Glomerular visceral epithelial cell (primary cell): ENCODE measurements around the gene EIF4EBP2.
A peak's percentile ranks its signal among the peaks of the same experiment; 100 is the strongest.

ENCODE experiments used
- DNase-seq: peaks from one replicate; pipeline ENCODE4 v3.0.0-alpha.2; 2016; ENCODE audit errors: extremely low spot score

Gene EIF4EBP2, protein sequence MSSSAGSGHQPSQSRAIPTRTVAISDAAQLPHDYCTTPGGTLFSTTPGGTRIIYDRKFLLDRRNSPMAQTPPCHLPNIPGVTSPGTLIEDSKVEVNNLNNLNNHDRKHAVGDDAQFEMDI

DNA sequence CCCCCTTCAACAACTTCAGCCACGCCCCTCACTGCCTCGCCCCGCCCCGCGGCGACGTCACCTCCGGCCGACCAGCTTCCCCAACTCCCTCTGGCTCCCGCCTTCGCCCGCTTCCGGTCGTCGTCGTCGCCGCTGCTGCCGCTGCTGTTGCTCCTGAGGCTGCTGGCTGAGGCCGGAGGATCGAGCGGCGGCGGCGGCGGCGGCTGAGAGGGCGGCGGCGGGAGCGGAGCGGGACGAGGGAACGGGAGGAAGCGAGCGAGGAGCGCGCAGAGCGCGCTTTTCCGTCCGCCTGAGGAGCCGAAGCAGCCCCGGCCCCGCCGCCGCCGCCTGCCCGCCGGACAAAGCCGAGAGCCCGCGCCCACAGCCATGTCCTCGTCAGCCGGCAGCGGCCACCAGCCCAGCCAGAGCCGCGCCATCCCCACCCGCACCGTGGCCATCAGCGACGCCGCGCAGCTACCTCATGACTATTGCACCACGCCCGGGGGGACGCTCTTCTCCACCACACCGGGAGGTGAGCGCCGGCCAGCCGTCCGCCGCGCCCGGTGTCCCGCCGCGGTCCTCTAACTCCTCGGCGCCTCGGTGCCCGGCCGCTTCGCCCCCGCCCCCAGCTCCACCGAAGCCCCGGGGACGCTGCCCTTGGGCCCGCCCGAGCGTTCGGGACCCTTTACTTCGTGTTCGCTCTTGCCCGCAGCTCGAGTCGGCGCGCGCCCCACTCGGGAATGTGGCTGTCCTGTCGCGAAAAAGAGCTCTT, at the start of gene EIF4EBP2:
TSS of gene EIF4EBP2 (plus strand) at position 110 of the 751 bp plus-strand sequence. CDS start at position 367, 257 bp downstream.
- DNase-seq = peak; percentile 97

DNA sequence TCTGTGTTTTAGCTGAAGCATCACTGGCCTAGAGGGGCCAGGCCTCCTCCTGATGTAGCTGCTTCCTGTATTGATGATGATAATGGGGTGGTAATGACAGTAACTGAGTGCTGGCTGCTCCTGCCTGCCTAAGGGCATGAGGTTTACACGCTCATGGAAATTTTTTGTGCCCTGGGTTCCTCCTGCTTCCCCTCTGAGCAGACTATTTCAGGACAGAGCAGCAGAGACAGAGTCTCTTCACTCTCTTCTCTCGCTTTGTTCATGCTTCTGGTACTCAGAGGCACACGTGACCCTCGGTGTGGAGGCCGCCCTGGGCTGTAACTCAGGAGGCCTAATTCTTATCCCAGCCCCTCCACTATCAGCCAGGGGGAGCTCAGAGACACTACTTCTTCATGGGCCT, 49.4 kb upstream of the EIF4EBP2 start:
- no peak for DNase-seq

DNA sequence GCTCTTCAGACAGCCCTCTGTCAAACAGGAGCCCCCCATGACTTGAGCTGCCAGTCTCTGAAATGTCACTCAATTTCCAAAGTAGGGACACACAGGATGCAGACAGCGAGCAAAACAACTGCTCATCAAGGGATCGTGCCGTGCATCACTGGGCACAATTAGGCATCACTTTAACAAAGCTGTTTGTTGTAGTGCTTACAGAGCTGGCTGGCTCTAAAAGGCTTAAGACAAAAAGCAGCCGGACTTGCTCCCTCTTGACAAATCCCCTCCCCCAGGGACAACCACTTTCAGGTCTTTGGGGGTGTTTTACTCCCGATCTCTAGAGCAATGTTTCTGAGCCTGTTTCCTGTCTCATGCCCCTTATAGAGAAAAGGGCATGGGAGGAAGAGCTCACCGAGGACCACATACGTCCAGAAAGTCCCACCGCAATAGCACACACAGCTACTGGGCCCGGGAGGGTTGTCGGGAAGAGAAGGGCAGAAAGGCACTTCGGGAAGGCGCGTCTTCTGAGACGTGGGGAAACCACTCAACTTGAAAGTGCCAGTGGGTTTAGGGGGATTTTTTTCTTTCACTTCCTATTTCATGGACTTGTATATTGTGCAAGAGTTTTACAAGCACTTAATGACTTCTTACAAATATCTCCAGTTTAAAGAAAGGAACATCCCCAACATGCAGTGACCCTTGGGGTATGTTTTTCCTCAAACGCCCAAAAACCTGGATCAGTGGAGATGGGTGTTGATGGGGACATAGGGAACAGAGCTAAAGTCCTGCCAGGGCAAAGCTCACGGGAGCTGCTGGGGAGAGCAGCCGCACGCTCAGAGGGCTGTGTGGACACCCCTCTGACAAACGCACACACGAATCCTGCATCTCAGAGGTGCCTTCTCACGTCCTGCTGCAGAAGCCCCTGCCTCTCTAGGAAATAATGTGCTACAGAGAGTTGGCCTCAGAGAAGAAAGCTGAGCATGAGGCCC, 48.6 kb upstream of the EIF4EBP2 start:
- DNase-seq = no peak

DNA sequence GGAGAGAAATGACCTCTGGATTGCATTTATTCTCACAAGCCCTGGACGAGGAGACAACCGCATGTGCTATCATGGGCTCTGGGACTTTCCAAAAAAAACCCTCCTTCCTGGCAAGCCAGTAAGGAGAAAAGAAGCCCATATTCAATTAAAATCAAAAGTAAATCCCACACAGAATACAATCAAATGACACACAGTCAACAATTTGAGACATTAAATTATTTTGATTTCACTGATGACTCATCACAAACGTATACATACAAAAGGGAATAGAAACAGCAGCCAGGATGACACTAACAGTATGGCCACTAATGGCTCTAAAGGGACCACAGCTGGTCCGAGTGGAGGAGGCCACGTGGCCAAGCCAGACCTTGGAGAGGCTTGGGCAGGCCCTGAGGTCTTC, 46.4 kb upstream of the EIF4EBP2 start:
- no peak for DNase-seq

DNA sequence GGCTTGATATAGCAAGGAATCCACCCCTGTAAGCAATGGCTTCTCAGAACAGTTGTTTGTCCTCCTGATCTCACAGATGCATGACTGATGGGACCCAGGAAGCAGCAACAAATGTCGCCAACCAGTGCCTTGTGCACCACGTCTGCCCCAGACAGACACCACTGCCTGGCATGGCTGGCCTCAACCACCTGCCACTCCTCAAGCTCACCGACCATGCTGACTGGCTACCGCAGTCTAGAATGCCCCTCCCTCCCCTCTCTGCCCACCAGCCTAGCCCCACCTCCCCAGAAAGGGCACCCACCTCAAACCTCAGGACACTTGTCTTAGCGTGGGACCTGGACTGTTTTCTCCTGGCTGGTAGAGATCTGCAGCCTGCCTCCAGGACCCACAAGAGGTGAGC, 45.5 kb upstream of the EIF4EBP2 start:
- DNase-seq = no peak

DNA sequence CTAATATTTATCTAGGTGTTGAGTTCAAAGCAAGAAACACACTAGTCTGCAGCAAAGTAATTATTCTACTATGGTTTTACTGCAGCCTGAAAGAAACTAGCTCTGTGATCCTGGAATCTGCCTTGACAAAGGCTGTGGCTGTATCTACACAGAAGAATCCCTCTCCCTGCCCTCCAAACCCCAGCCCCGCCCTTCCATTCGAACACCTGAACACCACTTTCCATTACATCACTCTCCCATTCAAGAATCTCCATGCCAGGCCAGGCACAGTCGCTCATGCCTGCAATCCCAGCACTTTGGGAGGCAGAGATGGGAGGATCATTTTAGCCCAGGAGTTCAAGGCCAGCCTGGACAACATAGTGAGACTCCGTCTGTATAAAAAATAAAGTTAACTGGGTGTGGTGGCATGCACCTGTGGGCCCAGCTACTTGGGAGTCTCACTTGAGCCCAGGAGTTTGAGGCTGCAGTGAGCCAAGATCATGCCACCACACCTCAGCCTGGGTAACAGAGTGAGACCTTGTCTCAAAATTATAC, 44.9 kb upstream of the EIF4EBP2 start:
- no peak for DNase-seq

DNA sequence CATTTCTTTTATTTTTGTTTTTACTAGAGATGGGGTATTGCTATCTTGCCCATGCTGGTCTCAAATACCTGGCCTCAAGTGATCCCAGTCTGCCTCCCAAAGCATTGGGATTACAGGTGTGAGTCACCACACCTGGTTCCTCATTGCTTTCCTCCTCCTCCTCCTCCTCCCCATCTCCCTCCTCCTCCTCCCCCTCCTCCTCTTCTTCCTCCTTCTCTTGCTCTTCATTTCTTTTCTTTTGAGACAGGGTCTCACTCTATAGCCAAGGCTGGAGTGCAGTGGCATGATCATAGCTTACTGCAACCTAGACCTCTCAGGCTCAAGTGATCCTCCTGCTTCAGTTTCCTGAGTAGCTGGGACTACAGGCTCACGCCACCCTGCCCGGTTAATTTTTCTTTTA, 43.7 kb upstream of the EIF4EBP2 start:
- no peak for DNase-seq

DNA sequence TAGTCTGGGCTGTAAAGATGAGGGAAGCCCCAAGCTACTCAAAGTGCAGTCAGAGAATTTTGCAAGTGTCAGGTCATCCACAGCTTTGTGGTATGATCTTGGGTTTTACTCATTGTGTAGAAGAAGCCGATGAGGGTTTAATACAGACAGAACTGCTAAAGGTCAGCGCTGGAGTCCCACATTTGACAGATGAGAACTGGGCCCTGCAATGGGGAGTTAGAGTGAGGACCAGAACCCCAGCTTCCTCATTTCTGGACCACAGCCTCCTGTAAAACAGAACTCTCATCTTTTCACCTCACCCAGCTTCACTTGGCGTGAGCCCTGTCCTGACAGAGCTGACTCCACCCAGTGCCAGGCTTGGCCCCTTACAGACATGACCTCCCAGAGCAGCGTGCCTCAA, 41.6 kb upstream of the EIF4EBP2 start:
- DNase-seq = no peak

DNA sequence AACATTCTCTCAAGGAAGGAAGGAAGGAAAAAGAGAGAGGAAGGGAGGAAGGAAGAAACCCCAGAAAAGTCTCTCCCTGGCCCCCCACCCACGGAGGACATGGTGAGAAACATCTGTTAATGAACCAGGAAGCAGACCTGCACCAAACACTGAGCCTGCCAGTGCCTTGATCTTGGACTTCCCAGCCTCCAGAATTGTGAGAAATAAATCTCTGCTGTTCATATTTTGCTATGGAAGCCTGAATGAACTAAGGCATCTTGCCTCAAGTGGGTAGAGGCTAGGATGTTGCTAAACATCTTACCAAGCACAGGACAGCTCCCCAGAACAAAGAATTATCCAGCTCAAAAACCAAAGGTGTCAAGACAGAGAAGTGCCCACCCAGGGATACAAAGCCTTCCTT, 40.7 kb upstream of the EIF4EBP2 start:
- no peak for DNase-seq

DNA sequence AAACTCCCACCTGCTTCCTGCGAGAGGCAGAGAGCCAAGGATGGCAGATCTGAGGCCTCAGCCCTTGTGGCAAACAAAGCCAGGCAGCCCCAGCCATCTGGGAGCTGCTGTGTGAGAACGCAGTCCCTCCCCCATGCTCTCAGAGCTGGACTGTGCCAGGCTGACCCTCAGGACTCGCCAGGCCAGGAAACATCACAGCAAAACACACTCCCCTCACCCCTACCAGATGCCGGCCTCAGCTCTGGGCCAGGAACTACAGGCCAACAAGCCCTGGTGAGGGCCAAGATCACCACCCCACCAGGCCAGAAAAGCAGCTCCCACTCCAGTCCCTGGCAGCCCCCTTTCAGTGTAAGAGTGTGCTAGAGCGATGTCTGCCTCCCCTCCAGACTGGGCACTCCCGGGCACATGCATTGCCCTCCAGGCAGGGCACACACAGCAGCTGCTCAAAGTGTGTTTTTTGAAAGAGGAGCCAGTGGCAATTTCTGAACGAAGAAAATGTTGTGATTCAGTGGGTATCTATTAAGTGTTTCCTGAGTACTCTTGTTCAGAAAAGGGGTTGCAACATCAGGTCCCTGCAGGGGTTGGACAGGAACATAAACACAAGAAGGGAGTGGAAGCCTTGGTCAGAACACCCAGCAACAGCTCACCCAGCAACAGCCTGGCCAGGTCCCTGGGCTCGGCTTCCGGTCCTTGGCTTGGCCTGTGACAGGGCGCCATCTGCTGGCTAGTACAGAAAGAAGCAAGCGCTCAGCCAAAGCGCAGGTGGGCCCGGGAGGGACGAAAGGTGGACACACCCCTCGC, 39.8 kb upstream of the EIF4EBP2 start:
- peak; percentile 91 for DNase-seq

DNA sequence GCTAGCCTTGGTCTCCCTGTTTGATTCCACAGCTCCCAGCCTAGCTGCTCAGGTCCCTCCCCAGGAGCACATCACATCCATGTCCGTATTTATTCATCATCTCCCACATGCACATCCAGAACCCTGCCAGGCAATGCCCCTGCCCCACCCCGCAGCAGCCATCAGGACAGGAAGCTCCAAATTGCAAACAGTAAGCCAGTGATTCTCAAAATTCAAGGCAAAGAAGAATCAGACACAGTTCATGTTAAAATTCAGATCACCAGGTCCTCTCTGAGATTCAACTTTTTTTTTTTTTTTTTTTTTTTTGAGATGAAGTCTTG, 39.2 kb upstream of the EIF4EBP2 start:
- DNase-seq = no peak

DNA sequence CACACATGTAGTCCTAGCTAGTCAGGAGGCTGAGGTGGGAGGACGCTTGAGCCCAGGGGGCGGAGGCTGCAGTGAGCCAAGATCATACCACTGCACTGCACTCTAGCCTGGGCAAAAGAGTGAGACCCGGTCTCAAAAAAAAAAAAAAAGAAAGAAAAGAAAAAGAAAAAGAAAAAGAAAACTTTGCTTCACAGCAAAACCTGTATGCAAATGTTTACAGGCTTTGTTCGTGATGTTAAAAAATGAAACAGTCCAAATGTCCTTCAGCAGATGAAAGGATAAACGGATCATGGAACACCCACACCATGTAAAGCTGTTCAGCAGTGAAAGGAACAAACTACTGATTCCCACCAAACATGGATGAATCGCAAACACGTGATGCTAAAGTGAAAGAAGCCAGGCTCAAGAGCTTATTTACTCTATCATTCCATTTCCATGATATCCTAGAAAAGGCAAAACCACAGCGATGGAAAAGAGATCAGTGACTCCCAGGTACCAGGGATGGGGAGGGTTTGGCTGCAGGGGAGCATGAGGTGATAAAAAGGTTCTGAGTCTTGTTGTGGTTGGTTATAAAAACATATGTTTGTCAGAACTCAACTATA, 36.6 kb upstream of the EIF4EBP2 start:
- peak; percentile 57 for DNase-seq

DNA sequence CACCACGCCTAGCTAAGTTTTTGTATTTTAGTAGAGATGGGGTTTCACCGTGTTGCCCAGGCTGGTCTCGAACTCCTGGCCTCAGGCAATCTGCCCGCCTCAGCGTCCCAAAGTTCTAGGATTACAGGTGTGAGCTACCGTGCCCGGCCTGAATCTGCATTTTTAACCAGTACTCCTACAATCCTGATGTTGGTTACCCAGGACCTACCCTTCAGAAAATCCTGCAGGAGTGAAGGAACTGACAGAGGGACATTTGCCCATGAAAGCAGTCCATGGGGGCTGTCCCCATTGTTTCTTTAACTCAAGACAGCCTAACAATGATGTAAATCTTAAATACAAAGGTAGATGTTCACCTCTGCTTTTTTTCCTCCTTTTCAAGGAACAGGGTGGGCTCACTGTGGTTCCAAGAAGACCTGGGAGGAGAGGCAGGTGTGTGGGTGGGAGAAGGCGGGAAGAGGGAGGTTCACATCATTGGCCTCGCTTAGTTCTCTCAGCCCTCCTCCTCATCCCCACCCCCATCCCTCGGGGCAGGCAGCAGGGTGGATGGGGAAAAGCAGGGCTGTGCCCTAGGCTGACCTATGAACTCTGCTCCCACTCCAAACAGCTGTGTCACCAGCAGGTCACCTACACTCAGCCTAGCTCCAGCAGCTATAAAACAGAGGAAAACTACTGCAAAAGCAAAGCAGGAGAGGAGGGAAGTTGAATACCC, 35.0 kb upstream of the EIF4EBP2 start:
- DNase-seq = no peak

DNA sequence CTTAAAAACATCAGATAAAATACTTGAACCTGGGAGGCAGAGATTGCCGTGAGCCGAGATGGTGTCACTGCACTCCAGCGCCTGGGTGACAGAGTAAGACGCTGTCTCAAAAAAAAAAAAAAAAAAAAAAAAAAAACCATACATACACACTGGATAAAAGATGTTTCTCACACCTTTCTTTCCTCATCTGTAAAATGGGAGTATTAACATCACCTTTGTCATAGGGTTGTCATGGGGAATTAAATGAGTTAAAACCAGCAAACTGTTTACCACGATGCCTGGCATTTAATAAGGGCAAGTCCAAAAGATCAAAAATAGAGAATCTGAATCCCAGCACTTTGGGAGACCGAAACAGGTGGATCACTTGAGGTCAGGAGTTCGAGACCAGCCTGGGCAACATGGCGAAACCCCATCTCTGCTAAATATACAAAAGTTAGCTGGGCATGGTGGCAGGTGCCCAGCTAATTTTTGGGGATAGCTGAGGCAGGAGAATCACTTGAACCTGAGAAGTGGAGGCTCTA, 34.4 kb upstream of the EIF4EBP2 start:
- no peak for DNase-seq

DNA sequence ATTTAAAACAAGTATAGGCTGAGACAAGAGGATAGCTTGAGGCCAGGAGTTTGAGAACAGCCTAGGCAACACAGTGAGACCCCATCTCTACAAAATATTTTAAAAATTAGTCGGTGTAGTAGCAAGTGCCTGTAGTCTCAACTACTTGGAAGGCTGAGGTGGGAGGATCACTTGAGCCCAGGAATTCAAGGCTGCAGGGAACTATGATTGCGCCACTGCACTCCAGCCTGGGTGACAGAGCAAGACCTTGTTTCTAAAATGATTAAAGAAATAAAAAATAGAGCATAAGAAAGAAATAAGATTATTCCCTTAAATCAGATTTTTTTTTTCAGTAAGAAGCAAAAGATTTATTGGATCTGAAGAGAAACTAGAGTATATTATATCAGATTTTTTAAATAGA, 33.2 kb upstream of the EIF4EBP2 start:
- DNase-seq = no peak

DNA sequence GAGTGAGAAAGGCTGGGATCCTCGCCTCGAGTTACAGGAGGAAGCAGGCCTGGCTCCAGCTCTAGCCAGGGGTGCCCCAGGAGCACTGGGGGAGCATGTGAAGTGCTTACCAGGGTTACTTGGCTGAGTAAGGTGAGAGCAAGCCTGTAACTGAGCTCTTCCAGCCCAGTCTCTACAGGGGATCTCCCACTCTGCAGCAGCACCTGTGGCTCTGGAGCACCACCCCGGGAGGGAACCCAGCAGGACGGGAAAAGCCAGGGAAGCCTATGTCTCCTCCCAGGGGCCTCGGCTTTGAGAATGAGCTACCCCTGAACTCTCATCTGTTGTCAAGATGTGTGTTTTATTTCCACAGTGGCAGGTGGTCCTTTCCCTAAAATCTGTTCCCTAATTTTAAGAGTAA, 32.1 kb upstream of the EIF4EBP2 start:
- no peak for DNase-seq

DNA sequence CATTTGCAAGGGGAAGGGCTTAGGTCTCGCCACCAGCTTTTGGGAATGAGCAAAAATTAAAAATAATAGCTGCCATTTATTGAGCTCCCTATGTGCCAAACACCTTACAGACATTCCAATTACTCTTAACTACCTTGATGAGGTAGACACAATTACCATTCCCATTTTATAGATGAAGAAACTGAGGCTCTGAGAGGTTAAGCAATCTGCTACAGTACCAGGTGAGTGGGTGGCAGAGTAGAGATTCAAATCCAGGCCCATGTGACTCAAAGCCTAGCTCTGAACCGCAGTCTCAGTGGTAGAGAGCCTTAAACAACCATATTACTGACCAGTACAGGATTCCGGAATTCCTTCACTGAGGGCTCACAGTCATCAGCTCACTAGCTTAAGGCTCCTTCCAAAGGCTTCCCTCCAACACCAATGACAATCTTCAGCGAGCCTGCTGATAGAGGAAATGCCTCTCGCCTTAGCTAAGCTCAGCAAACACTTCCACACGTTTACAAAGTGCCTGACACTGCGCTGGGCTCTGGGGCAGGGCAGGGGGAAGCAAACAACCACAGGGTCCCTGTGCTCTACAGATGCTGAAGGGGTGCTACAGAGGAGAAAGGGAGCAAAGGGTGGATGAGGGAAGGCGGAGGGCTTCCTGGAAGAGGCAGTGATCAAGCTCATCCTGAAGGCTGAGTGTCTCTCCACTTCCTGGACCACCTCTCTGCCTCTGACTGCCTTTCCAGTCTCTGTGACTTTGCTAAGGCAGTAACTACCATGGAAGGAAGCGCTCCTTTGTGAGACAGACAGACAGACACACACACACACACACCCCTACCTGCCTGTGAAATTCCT, 28.9 kb upstream of the EIF4EBP2 start:
- DNase-seq = no peak

DNA sequence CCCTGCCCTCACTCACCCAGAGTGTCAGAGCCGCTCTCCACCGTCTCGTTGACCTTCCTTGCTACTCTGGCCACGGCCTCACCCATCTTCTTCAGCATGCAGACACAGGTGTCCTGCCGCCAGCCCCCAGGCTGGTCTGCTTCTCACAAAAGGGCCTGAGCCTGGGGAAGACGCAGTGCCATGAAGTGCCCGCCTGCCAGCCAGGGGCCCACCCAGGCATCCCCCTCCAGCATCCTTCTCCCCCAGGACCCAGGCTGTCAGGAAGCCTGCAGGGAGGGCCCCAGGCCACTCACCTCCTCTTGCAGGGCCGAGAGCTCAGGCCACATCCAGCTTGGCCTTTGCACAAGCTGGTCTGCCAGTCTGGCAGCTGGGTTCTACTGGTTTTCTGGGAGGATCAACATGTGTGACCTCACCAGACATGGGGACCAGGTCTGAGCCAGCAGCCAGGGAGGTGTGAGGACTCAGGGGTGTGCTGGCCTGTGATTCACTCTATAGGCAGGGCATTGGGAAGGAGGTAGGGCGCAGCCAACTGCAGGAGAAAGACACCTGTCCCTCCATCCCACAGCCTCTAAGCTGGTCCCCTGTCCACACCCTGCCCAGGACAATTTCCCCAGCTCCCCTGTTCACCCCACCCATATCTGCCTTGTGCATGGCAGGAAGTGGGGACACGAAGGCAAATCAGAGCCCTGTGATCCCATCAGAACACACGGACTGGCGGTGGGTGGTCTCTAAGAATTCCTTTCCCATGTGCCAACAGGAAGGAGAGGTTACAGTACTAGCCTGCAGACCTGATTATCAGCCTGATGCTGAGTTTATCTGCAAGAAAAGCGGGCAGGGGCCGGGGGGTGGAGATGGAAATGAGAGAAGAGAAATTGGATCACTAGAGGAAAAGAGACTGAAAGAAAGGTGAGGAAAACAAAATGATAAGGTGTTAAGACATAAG, 27.2 kb upstream of the EIF4EBP2 start:
- peak; percentile 70 for DNase-seq
